GM18873 (cell line): ENCODE data around the gene FHAD1.

ENCODE experiments used
- ATAC-seq: cut with Tn5 transposase; IDR thresholded peaks from one replicate; pipeline ENCODE4 v1.9.1; 2021; ENCODE audit warnings: mild to moderate bottlenecking, moderate library complexity, moderate number of reproducible peaks; ENCODE audit not compliant: unreplicated experiment, low FRiP score

Gene FHAD1

DNA sequence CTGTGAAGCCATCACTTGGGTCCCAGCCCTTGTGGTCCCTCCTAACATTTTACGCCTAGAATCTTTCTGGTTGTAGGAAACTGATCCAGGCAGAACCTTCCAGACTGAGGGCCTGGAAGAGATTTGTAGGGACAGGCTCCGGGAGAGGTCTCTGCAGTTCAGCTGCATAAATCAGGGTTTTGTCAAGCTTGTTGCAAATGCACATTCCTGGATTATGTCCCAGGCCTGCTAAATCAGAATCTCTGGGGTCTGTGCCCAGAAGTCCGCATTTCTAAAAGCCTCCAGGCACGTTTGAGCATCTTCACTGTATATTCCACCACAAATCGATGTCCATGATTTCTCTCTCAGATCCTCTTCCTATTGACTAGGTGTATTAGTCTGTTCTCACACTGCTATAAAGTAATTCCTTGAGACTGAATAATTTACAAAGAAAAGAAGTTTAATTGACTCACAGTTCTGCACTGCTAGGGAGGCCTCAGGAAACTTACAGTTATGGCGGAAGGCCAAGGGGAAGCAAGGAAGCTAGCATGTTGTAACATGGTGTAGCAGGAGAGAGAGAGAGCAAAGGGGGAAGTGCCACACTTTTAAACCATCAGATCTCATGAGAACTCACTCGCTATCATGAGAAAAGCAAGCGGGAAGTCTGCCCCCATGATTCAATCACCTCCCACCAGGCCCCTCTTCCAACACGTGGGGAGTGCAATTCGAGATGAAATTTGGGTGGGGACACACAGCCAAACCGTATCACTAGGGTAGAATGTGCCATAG, 1.2 kb upstream of the FHAD1 start:
- no peak for ATAC-seq

DNA sequence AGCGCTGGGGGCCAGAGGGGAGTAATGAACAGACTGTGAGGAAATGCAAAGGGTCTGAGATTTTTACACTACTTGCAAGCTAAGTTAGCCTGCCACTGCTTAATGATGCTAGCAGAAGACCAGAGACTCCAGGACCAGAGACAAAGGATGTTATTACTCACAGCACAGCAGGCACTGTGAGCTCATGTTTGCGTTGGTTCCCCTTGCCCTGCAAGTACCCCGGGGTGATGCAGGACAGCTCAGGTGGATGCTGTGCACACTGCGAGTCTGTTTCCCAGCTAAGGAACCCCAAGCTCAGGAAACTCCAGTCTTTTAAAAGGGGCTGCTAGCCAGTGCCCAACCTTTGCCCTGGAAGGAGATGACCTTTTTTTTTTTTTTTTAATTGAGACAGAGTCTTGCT, 1.2 kb downstream of the FHAD1 start:
- no peak for ATAC-seq

DNA sequence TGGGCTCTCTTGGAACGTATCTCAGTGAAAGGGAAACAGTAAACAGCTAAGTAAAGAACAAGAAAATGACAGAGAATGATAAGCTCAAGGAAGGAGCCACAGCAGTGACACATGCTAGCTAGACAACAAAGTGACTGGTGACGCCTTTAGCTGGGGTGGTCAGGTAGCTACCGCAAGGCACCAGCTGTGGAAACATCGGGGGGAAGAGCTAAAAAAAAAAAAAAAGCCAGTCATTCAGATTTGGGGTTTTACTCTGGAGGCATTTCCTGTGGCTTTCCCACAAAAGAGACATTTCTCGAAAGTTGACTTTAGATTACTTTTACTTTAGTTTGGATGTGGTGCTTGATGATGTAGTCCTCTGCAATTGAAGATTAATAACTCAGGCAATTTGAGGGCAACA, 2.1 kb downstream of the FHAD1 start:
- ATAC-seq, result no peak

DNA sequence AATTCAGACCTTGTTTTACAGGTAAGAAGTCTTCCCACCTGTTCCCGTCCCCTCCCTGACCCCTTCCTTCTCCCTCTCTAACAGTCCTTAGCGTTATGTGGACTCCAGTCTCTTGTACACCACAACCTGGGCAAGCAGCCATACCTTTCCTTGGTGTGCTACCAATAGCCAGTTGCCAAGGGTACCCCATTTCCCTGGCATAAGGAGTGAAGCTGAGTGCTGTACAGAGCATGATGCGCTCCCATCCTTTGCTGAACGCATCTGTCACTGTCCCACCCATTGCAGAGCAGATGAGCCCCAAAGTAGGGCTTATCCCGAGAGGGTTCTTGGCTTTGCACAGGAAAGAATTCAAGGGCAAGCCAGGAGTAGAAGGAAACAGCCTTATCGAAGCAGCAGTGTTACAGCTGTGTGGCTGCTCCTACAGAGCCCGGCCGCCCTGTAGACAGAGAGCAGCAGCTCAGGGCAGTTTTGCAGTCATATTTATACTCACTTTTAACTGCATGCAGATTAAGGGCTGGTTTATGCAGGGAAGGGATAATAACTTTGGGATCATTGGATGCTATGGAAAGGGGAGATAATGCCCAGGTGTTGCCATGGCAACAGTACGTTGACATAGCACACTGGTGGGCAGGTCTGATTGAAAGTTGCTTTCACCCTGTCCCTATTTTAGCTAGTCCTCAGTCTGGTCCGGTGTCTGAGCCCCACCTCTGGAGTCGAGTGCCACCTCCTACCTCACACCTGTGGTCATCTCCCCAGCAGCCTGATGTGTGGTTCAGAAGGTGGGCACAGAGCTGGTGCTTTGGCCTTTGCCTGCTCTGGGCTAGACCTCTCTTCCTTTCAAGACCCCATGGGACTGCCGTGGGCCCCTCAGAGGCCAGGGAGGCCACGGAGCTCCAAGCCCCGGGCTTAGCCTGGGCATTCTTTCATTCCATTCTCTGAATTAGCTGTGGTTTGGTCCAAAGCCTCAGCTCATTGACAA, 5.1 kb downstream of the FHAD1 start:
- no peak for ATAC-seq

DNA sequence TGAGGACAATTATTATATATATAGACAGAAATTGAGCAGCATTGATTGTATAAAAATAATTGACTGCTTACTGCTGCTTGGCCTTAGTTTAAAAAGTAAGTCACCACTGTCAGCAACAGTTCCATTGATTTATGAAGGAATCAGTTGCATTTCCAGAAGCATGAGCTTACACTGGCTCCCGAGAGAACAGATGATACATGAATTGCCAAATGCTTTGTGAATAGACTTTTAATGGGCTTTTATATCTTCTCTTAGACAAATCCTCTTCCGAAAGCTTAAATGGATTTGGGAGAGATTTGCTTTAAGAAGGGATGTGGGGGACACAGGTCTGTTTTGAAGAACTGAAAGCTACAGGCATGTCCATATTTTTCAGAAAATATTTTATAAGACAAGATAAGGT, 7.5 kb downstream of the FHAD1 start:
- no peak for ATAC-seq

DNA sequence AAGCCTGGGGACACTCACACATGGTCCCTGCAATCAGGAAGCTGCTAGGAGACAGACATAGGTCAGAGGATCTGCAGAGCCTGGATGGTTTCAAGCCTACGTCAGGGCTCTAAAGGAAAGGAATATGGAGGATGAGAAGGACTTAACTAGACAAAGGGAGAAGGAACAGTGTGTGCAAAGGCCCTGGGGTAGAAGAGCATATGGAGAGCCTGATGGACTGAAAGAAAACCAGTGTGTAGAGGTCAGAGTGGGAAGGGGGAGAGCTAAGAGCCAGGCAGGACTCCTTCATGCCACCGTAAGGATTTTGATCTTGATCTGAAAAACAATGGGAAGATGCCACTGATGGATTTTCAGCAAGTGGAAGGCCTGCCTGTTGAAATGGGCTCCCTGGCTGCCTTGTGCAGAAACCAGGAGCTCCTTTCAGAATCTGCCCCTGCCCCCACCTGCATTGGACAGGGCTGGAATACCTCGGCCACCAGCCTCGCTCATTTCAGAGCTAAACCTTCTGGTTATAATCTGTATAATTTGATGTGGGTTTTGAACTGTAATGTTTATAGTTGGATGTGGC, 8.6 kb downstream of the FHAD1 start:
- ATAC-seq, result no peak

DNA sequence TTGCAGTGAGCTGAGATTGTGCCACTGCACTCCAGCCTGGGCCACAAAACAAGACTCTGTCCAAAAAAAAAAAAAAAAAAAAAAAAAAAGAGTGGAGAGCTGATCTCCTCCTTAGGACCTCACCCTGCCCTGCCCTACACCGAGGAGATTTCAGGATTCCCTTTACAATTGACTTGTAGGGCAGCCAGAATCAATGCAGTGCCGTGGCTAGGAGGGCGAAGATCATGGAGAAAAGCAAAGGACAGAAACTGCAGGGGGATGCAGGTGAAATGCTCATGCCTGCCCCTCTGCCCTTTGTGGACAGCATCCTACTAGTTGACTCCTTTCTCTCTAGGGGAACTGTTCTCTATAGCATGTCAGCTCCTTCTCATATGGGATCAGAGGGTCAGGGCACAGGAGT, 9.6 kb downstream of the FHAD1 start:
- no peak for ATAC-seq

DNA sequence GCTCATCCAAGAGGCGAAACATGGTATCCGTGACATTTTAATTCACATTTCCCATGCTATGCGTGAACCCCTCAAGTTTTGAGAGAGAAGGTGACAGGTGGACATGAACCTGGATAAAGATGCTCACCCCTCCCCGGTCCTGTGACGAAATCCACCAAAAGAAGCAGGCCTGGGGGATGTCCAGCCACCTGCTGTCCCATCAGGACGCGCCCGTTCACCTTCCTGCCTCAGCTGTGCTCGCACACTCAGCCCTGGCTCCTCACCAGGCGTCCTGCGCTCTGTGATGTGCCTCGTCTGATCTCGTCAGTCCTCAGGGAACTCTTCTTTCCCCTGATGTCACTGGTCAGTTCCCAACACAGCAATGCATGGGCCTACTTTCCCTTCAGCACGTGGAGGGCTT, 10.3 kb downstream of the FHAD1 start:
- no peak for ATAC-seq

DNA sequence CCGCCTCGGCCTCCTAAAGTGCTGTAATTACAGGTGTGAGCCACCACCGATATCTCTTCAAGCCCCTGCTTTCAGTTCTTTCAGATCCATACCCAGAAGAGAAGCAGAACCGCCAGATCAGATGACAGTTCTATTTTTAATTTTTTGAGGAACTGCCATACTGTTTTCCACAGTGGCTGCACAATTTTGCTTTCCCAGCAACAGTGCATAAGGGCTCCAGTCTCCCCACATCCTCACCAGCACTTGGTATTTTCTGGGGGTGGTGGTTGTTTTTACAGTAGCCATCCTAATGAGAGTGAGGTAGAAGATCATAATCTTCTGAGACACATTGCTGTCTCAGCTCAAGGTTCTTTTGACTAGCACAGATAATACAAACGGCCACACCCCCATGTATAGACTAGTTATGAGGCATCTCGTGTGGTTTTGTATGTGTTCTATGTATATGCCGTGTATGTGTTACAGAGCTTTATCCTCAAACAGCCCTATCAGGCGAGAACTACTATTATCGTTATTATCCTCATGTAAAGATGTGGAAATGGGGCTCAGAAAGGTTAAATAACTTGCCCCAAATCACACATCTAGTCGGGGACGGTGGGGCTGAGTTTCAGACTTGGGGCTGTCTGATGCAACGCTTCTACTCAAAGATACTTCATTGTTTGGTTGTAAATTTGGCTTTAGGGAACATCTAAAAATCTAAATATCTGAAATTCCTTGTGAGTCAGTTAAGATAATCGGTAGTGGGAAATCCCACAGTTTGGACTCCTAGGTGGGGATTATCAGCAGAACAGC, 12.0 kb downstream of the FHAD1 start:
- no peak for ATAC-seq

DNA sequence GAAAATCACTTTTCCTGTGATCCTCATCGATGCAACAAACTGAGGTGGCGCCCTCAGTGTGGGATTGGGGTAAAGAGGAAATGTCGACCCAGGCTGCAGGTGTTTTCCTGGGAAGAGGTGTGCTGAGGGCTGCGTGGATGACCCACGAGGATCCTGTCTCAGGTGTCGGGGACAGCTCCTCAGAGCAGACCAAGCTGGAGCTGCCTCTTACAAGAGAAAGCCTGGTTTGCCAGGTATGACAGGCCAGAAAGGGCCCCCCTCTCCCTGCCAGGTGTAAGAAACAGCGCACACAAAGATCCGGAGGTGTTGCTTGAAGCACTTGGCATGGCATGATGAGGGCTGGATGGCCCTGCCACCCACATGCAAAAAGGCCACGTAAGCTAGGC, 12.6 kb downstream of the FHAD1 start:
- no peak for ATAC-seq

DNA sequence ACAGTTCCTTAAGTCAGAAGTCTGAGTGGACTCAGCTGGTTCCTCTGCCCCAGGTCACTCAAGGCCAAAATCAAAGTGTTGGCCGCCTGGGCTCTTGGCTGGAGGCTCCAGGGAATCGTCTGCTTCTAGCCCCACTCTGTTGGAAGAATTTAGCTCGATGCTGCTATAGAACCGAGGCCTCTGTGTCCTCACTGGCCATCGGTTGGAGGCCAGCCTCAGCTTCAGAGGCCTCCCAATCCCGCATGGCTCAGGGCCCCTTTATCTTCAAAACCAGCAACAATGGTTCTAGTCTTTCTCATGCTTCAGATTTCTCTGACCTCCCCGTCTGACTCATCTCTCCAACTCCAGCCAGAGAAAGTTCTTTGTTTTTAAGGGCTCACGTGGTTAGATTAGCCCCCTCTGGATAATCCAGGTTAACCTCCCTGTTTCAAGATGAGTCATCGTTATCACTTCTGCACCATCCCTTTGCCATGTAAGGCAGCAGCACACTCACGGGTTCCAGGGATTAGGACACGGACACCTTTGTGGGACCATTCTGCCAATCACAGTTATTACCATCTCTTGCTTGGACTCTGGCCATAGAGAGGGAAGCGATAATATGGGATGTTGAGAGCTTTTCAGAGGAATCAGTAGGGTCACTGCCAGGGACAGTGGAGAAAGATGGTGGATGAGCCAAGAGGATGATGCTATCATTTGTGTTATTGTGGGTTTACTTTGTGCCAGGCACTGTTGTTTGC, 13.6 kb downstream of the FHAD1 start:
- no peak for ATAC-seq

DNA sequence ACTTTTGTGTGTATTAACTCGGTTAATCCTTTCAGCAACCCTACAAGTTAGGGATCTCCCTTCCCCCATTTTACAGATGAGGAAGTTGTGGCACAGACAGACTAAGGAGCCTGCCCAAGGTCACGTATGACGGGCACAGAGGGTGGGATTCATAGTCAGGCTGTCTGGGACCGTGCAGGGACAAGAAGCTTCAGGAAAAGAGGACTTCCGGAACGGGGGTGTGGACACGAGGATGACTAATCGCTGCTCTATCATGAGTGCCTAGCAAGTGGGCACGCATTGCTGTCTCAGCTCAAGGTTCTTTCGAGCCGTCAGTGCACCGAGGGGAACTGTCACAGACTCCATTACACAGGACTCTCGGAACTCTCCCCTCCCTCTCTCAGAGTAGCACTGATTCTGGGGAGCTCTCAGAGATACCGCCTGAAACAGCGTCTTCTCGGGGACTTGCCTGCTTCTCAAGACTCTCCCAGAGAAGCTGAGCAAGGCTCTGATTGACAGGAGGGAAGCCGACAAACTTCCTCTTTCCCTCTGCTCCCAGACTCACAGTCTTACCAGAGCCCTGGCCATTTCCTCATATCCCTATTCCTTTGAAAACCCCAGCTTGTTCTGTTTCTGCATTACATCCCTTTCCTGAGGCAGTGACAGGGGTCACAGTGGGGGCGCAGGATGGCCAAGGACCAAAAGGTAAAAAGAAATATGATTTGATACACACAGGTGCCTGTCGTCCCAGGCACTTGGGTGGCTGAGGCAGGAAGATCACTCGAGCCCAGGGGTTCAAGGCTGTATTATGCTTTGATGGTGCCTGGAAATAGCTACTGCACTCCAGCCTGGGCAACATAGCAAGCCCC, 14.4 kb downstream of the FHAD1 start:
- ATAC-seq, result no peak

DNA sequence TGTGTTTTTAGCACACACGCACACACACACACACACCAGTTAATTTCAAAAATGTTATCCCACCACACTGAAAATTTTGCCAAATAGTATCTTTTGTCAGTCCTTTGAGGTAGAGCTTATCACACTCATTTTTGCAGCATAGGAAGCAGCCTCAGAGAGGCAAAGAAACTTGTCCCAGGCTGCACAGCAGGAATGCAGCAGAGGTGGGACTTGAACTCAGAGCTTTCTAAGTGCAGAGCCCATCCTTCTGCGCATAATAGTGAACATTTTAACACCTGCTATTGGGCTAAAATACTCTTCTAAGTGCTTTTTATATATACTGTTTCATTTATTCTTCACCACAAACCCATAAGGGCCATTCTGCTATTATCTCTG, 15.0 kb downstream of the FHAD1 start:
- no peak for ATAC-seq

DNA sequence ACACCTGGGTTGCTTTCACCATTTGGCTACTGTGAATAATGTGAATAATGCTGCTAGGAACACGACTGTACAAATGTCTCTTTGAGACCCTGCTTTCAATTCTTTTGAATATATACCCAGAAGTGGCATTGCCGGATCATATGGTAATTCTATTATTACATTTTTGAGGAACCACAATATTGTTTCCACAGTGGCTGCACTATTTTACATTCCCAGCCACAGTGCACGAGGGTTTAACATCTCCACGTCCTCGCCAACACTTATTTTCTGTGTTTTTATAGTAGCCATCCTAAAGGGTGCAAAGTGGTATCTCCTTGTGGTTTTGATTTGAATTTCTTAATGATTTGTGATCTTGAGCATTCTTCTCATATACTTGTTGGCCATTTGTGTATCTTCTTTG, 15.7 kb downstream of the FHAD1 start:
- ATAC-seq, result no peak

DNA sequence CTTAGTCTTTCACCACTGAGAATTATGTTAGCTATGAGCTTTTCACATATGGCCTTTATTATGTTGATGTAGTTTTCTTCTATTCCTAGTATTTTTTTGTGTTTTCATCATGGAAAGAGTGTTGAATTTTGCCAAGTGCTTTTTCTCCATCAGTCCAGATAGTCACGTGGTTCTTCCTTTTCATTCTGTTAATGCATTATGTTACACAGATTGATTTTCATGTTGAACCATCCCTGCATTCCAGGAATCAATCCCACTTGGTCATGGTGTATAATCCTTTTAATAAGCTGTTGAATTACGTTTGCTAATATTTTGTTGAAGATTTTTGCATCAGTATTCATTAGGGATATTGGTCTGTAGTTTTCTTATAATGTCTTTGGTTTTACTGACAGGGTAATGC, 17.7 kb downstream of the FHAD1 start:
- no peak for ATAC-seq

DNA sequence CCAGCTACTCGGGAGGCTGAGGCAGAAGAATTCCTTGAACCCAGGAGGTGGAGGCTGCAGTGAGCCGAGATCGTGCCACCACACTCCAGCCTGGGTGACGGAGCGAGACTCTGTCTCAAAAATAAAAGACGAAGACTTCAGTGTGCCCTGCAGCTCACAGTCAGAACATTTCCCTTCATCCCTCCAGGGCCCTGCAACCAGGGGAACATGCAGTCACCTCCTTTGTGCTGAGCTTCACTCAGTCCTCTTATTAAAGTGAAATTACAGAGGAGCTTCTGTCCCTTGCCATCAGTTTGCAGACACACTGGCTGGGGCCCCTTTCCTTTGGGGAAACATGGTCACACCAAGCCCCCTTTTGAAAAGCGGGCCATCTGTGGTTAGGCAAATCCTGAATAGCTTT, 24.2 kb downstream of the FHAD1 start:
- no peak for ATAC-seq

DNA sequence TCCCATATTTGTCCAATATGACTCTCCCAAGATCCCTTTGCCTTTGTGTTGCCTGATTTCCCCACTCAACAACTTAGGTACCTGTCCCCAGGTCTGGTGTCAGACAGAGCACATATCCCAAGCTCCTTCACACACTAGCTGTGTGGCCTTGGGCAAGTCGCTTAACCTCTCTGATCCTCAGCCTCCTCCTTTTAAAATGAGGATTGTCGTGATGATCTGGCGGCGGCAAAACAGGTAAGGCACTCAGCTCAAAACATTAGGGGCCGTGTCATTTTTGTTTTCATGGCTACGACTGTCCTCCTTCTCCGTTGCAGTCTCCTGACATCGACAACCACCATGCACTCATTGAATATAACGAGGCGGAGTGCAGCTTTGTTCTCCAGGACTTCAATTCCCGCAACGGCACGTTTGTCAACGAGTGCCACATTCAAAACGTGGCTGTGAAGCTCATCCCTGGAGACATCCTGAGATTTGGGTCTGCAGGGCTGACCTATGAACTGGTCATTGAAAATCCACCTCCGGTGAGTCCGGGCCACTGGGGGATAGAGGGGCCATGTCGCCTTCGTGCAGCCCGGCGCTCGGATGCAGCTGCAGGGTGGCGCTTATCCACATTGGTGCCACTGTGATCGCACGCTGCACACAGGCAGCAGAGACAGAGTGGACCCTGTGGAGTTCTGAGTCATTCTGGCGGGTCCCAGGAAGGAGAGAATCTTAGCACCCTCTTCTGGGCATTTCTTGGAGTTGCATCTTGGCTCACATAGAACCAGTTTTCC, 25.2 kb downstream of the FHAD1 start:
- no peak for ATAC-seq

DNA sequence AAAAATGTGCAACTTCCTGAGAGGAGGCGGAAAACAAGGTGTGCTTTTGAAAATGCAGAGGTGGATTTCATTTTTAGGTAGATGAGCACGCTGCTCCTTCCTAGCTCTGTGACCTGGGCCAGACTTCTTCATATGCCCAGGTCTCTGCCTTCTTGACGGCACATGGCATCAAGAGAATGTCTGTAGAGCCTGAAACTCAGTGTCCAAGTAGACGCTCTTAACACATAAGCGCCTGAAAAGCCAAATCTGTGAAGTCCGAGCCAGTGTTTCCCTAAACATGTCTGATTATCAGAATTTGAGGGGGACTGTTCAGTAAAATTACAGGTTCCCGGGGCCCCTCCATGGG, 25.7 kb downstream of the FHAD1 start:
- ATAC-seq, result no peak
